Measurements from ENCODE around the gene AJM1.

DNA sequence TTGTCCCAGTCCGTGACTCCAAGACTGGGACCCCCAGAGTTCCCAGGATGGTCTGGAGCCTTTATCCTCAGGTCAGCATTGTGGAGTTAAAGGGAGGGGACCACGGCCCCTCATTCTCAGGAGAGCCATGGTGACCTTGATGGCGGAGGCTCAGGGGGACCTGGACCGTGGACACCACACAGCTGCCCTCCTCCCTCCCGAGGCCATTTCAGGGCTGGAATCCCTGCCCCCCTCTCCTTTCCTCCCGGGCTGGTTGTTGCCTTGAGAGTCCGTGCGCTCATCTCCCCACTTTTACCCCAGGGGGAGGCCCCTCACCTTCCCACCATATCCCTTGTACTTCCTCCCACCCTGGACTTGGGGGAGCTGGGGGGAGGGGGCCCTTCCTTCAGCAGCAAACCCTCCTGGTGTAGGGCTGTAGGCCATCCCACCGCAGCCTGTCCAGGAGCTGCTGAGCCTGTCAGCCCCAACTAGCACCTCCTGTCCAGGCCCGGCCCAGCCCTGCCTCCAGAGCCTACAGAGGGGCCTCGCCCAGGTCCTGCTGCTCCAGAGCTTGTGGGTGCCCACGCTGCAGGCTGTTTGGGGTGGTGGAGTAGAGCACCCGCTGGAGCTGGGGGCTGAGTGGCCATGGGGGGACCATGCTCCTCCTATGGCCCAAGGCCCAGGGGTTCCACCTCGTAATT lies 14.3 kb upstream of the AJM1 start:
- TF ChIP-seq, protein P1, sequence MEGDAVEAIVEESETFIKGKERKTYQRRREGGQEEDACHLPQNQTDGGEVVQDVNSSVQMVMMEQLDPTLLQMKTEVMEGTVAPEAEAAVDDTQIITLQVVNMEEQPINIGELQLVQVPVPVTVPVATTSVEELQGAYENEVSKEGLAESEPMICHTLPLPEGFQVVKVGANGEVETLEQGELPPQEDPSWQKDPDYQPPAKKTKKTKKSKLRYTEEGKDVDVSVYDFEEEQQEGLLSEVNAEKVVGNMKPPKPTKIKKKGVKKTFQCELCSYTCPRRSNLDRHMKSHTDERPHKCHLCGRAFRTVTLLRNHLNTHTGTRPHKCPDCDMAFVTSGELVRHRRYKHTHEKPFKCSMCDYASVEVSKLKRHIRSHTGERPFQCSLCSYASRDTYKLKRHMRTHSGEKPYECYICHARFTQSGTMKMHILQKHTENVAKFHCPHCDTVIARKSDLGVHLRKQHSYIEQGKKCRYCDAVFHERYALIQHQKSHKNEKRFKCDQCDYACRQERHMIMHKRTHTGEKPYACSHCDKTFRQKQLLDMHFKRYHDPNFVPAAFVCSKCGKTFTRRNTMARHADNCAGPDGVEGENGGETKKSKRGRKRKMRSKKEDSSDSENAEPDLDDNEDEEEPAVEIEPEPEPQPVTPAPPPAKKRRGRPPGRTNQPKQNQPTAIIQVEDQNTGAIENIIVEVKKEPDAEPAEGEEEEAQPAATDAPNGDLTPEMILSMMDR (IDR thresholded peaks at IDR 0.05), result no peak
- no peak for TF ChIP-seq POLR2A (IDR thresholded peaks at IDR 0.05)
- no peak for TF ChIP-seq POLR2AphosphoS5 (IDR thresholded peaks at IDR 0.05)
- TF ChIP-seq EP300 (IDR thresholded peaks at IDR 0.05), result no peak

Data from gastroesophageal sphincter (tissue), 3 donors.